ENCODE results near the gene REEP1. TPM values are rescaled to one million over a fixed set of nuclear protein-coding genes. Genes with fewer than 3 reads are reported as not detected.

The REEP1 gene
- total and polyA plus RNA-seq, 10 donors = 0.57 to 7.6 (median 3.4) TPM

- Histone ChIP-seq H3K4me1 (no peaks in the 10 kb centered on the region), H3K4me3 (no peak overlapping the region), H3K36me3 (no peaks in the 10 kb centered on the region), H3K27ac (no peak overlapping the region), H3K27me3 (replicated peaks in 1 of 7) (no peaks in the 10 kb centered on the region), H3K9me3 (no peaks in the 10 kb centered on the region)
- no peak for TF ChIP-seq POLR2A (IDR thresholded peaks at IDR 0.05)
- no peak for TF ChIP-seq POLR2AphosphoS5 (IDR thresholded peaks at IDR 0.05)
- TF ChIP-seq CTCF (IDR thresholded peaks at IDR 0.05 in 8 of 11, conservative IDR thresholded peaks at IDR 0.05 in 3 of 11) = no peak
- intact Hi-C loops (cut with DNase I; ENCODE audit: low total_unique reads) = no loop called here
- 86 to 90% (median 89%) methylated on average over 9 of the region's 9 CpGs for WGBS, 5 donors
- no peak for DNase-seq
Measured at GRCh38 chr2:86323273-86324021, 14.0 kb downstream of the REEP1 start.

GRCh38 chr2:86319700-86320580, 17.5 kb downstream of the REEP1 start:
- TF ChIP-seq POLR2AphosphoS5 (IDR thresholded peaks at IDR 0.05) = no peak
- no peak for TF ChIP-seq POLR2A (IDR thresholded peaks at IDR 0.05)
- TF ChIP-seq CTCF (IDR thresholded peaks at IDR 0.05 in 8 of 11, conservative IDR thresholded peaks at IDR 0.05 in 3 of 11) = no peak
- WGBS, 5 donors = 70 to 75% (median 71%) methylated on average over 8 of the region's 8 CpGs
- no peaks in the 10 kb centered on the region for H3K9me3 ChIP-seq
- no peak overlapping the region for H3K27ac ChIP-seq
- no peak overlapping the region for H3K4me3 ChIP-seq
- no peaks in the 10 kb centered on the region for H3K4me1 ChIP-seq
- no peaks in the 10 kb centered on the region for H3K36me3 ChIP-seq
- H3K27me3 ChIP-seq (replicated peaks in 1 of 7) = peaks cover 0 to 5% (median 0%) of the 10 kb centered on the region in 7 donors
- intact Hi-C loops (cut with DNase I; ENCODE audit: low total_unique reads) = no loop called here
- DNase-seq = no peak

- intact Hi-C loops (cut with DNase I; ENCODE audit: low total_unique reads) = no loop called here
- Histone ChIP-seq H3K27ac (no peak overlapping the region), H3K4me3 (no peak overlapping the region), H3K36me3 (no peaks in the 10 kb centered on the region), H3K27me3 (replicated peaks in 1 of 7) (peaks cover 0 to 7% (median 0%) of the 10 kb centered on the region in 7 donors), H3K9me3 (no peaks in the 10 kb centered on the region), H3K4me1 (no peaks in the 10 kb centered on the region)
- 55 to 74% (median 66%) methylated on average over 2 to 6 of the region's 6 CpGs for WGBS, 5 donors
- DNase-seq = no peak
- TF ChIP-seq POLR2A (IDR thresholded peaks at IDR 0.05) = no peak
- TF ChIP-seq POLR2AphosphoS5 (IDR thresholded peaks at IDR 0.05) = no peak
Measured at GRCh38 chr2:86315084-86315483, 22.3 kb downstream of the REEP1 start.

- peaks cover 0 to 7% (median 0%) of the 10 kb centered on the region in 7 donors for H3K27me3 ChIP-seq (replicated peaks in 1 of 7)
- H3K27ac ChIP-seq = no peak overlapping the region
- no peak overlapping the region for H3K4me3 ChIP-seq
- H3K4me1 ChIP-seq = no peaks in the 10 kb centered on the region
- TF ChIP-seq CTCF (IDR thresholded peaks at IDR 0.05 in 8 of 11, conservative IDR thresholded peaks at IDR 0.05 in 3 of 11) (no peak), POLR2AphosphoS5 (IDR thresholded peaks at IDR 0.05) (no peak)
- no peaks in the 10 kb centered on the region for H3K9me3 ChIP-seq
- intact Hi-C loops (cut with DNase I; ENCODE audit: low total_unique reads) = no loop called here
- DNase-seq = no peak
- no peaks in the 10 kb centered on the region for H3K36me3 ChIP-seq
- 83 to 100% (median 86%) methylated on average over 1 to 2 of the region's 2 CpGs for WGBS, 5 donors
Measured at GRCh38 chr2:86314125-86314524, 23.3 kb downstream of the REEP1 start.
